GM23248 (cell line): ENCODE measurements around the gene CXorf58. TPM values are rescaled to one million over a fixed set of nuclear protein-coding genes. Genes with fewer than 3 reads are reported as not detected.

Experiments
- DNase-seq: peaks from one replicate; pipeline ENCODE4 v3.0.0-alpha.2; 2015
- H2AFZ ChIP-seq: fragments of 200-600 bp; sonication (generic); 2 replicates; pipeline ENCODE4 v1.6.1; 2016; ENCODE audit warnings: antibody characterized with exemption
- H3F3A ChIP-seq: fragments of 200-600 bp; sonication (generic); 2 replicates; pipeline ENCODE4 v1.6.1; 2016; ENCODE audit warnings: mild to moderate bottlenecking, antibody characterized with exemption, mixed run types; ENCODE audit not compliant: insufficient read depth
- H3K27ac ChIP-seq: fragments of 200-600 bp; sonication (generic); 2 replicates; pipeline ENCODE4 v1.5.1; 2016; ENCODE audit warnings: mild to moderate bottlenecking
- H3K27me3 ChIP-seq: fragments of 200-600 bp; sonication (generic); replicated peaks from 2 replicates; pipeline ENCODE4 v1.6.1; 2016; ENCODE audit warnings: mild to moderate bottlenecking; ENCODE audit not compliant: insufficient read depth
- H3K36me3 ChIP-seq: fragments of 200-600 bp; sonication (generic); 2 replicates; pipeline ENCODE4 v1.6.1; 2016; ENCODE audit warnings: low read depth, mild to moderate bottlenecking
- H3K4me1 ChIP-seq: fragments of 200-600 bp; sonication (generic); 2 replicates; pipeline ENCODE4 v1.6.1; 2016; ENCODE audit warnings: mild to moderate bottlenecking; ENCODE audit not compliant: insufficient read depth
- H3K4me2 ChIP-seq: fragments of 200-600 bp; sonication (generic); one replicate; pipeline ENCODE4 v1.6.1; 2016; ENCODE audit warnings: mild to moderate bottlenecking; ENCODE audit not compliant: unreplicated experiment
- H3K4me3 ChIP-seq: fragments of 200-600 bp; sonication (generic); 2 replicates; pipeline ENCODE4 v1.5.1; 2016; ENCODE audit warnings: mild to moderate bottlenecking
- H3K79me2 ChIP-seq: fragments of 200-600 bp; sonication (generic); 2 replicates; pipeline ENCODE4 v1.6.1; 2016; ENCODE audit warnings: mild to moderate bottlenecking; ENCODE audit not compliant: insufficient read depth
- H3K9ac ChIP-seq: fragments of 200-600 bp; sonication (generic); 2 replicates; pipeline ENCODE4 v1.6.1; 2016; ENCODE audit warnings: mild to moderate bottlenecking
- H3K9me2 ChIP-seq: fragments of 200-600 bp; sonication (generic); 2 replicates; pipeline ENCODE4 v1.6.1; 2016; ENCODE audit warnings: mixed run types, mild to moderate bottlenecking, moderate library complexity; ENCODE audit not compliant: insufficient read depth
- H3K9me3 ChIP-seq: fragments of 200-600 bp; sonication (generic); one replicate; pipeline ENCODE4 v1.6.1; 2017; ENCODE audit warnings: low read depth
- H4K20me1 ChIP-seq: fragments of 200-600 bp; sonication (generic); 2 replicates; pipeline ENCODE4 v1.6.0; 2016; ENCODE audit not compliant: insufficient read depth
- EZH2 ChIP-seq: fragments of 200-600 bp; sonication (generic); IDR thresholded peaks from 2 replicates; pipeline ENCODE4 v1.6.1; 2018; ENCODE audit warnings: antibody characterized with exemption, mild to moderate bottlenecking; ENCODE audit not compliant: insufficient read depth, poor library complexity, severe bottlenecking
- EZH2phosphoT487 ChIP-seq: fragments of 200-600 bp; sonication (generic); IDR thresholded peaks from 2 replicates; pipeline ENCODE4 v1.6.1; 2018; ENCODE audit warnings: antibody characterized with exemption, moderate library complexity, mild to moderate bottlenecking, low read depth; ENCODE audit not compliant: insufficient read depth
- WGBS, 2 experiments: methylation state at CpG; one replicate each; pipeline ENCODE4 v1.1.6; 2015 to 2017; ENCODE audit warnings: low lambda C conversion rate in 2 of 2, low coverage in 1 of 2; ENCODE audit errors: missing lambda C conversion rate in 2 of 2; 5-methylcytosine and 5-hydroxymethylcytosine counted together
- in situ Hi-C: fragments of 300-500 bp; cut with MboI; formaldehyde crosslinking; loops from 2 replicates; pipeline ENCODE4 v1.15.0; 2020
- polyA plus RNA-seq: library from polyadenylated mRNA; unstranded; fragments of >200 nt; fragmentation: Nextera tagmentation; extraction: Ambion mirVana; gene quantifications from 2 replicates; pipeline ENCODE4 v1.2.1, GENCODE V29; 2016
- total RNA-seq: library from RNA; depleted of rRNA; stranded (reverse); fragments of >200 nt; shearing (Covaris generic); gene quantifications from 2 replicates; pipeline ENCODE4 v1.2.3, GENCODE V29; 2014; rRNA removed

The CXorf58 gene
- total and polyA plus RNA-seq, 2 experiments from 2014 or later = not detected

DNA sequence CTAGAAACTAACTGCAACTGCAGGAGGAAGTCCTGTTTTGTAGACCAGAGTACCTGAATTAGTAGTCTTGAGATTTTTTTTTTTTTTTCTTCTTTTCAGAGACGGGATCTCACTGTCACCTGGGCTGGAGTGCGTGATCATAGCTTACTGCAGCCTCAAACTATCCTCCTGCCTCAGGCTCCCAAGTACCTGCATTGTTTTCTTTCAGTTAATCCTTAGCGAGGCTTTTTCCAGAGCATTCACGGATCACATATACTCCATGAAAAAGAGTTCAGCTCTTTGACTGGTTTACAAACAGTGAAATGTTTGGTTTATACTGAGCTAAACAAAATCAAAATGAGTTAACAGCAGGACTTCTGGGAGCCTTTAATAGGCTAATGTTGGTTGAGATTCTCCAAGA, 73.4 kb downstream of the CXorf58 start:
- no peak for DNase-seq
- in situ Hi-C loops = no loop called here
- 98 to 100% methylated on average over 4 of the region's 4 CpGs for WGBS, 2 experiments
- Histone ChIP-seq H4K20me1 (no peaks in the 10 kb centered on the region), H3K4me2 (no peak overlapping the region), H3K27me3 (no peaks in the 10 kb centered on the region), H3K9ac (no peak overlapping the region), H3K27ac (no peak overlapping the region), H3K9me3 (no peaks in the 10 kb centered on the region), H3F3A (no peaks in the 10 kb centered on the region), H3K4me1 (no peaks in the 10 kb centered on the region), H3K79me2 (0 out of 2 replicates have a peak, but pooled peaks cover 3% of the 10 kb centered on the region), H3K9me2 (no peaks in the 10 kb centered on the region), H3K4me3 (no peak overlapping the region), H3K36me3 (no peaks in the 10 kb centered on the region), H2AFZ (no peak overlapping the region)
- no peak for TF ChIP-seq EZH2phosphoT487
- TF ChIP-seq EZH2 = no peak

DNA sequence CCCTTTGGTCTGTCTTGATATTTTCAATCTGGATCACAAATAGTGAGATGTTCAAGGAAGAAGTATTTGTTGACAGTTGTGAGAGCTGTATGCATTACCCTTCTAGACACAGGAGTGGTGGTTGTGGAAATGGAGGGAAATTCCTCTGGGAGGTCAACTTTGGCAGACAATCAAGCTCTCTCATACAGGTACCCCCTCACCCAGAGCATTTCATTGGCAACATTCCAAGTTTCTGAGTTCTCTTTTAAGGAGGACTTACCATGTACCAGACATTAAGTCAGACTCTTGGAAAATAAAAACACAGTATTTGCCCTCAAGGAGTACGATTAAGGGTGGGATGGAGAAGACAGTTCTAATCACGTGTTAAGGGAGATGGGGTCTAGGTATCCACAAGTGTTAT, 73.9 kb downstream of the CXorf58 start:
- Histone ChIP-seq H3K36me3 (0 out of 2 replicates have a peak, but pooled peaks cover under 1% of the 10 kb centered on the region), H3K4me3 (no peak overlapping the region), H3K79me2 (0 out of 2 replicates have a peak, but pooled peaks cover 3% of the 10 kb centered on the region), H3K27me3 (no peaks in the 10 kb centered on the region), H3K27ac (no peak overlapping the region), H3K4me2 (no peak overlapping the region), H3K4me1 (no peaks in the 10 kb centered on the region), H3K9me2 (no peaks in the 10 kb centered on the region), H3K9ac (no peak overlapping the region), H4K20me1 (no peaks in the 10 kb centered on the region), H2AFZ (no peak overlapping the region), H3K9me3 (no peaks in the 10 kb centered on the region), H3F3A (no peaks in the 10 kb centered on the region)
- in situ Hi-C loops = no loop called here
- TF ChIP-seq EZH2 = no peak
- TF ChIP-seq EZH2phosphoT487 = no peak
- 100% methylated on average over 2 of the region's 2 CpGs for WGBS, 2 experiments
- no peak for DNase-seq

DNA sequence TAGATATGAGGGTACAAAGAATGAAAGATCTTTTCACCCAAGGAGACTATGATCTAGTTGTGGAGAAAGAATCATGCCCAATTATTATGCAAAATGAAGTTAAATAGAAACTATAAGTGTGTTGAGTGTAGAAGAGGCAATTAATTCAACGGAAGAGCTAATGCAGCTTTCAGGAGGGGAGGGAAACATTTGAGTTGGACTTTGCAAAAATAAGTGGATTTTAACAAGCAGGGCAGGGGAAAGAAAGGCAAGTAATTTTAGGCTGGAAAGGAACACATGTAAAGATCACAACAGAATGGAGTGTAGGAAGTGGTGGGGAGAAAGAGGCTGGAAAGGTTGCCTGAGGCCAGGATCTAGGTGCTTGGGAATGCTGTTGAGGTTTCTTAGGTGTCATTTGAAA, 75.1 kb downstream of the CXorf58 start:
- no peak for DNase-seq
- Histone ChIP-seq H3K27ac (no peak overlapping the region), H3K4me2 (no peak overlapping the region), H3K9me3 (no peaks in the 10 kb centered on the region), H3K9me2 (no peaks in the 10 kb centered on the region), H3K4me3 (no peak overlapping the region), H3K79me2 (peaks cover 10% of the 10 kb centered on the region; the same call in 1 of the 2 replicates), H3K4me1 (no peaks in the 10 kb centered on the region), H4K20me1 (no peaks in the 10 kb centered on the region), H3F3A (no peaks in the 10 kb centered on the region), H3K9ac (no peak overlapping the region), H2AFZ (no peak overlapping the region), H3K27me3 (no peaks in the 10 kb centered on the region), H3K36me3 (peaks cover 10% of the 10 kb centered on the region; the same call in 1 of the 2 replicates)
- in situ Hi-C loops = no loop called here
- TF ChIP-seq EZH2phosphoT487 (no peak), EZH2 (no peak)
- 100% methylated on average over 1 of the region's 1 CpG for WGBS, 2 experiments

Other genes with a start within 250 kb of the CXorf58 start
- gene PRDX4, start 240.5 kb upstream of the CXorf58 start, total RNA-seq = 447 and 571 TPM in 2 replicates
- 679 and 696 TPM in 2 replicates for gene PRDX4, start 240.5 kb upstream of the CXorf58 start, polyA plus RNA-seq
- 67.2 and 85.2 TPM in 2 replicates for gene ACOT9, start 164.7 kb upstream of the CXorf58 start, total RNA-seq
- 62.5 and 66.7 TPM in 2 replicates for gene ACOT9, start 164.7 kb upstream of the CXorf58 start, polyA plus RNA-seq
- 168 and 171 TPM in 2 replicates for gene SAT1, start 124.8 kb upstream of the CXorf58 start, total RNA-seq
- 223 and 245 TPM in 2 replicates for gene SAT1, start 124.8 kb upstream of the CXorf58 start, polyA plus RNA-seq
- gene APOO, start 68 bp upstream of the CXorf58 start, total RNA-seq = 7.3 and 8.6 TPM in 2 replicates
- gene APOO, start 68 bp upstream of the CXorf58 start, polyA plus RNA-seq = 20.2 and 21.0 TPM in 2 replicates
- gene KLHL15, start 119.2 kb downstream of the CXorf58 start, total RNA-seq = 8.1 and 8.2 TPM in 2 replicates
- gene KLHL15, start 119.2 kb downstream of the CXorf58 start, polyA plus RNA-seq = 2.9 and 3.4 TPM in 2 replicates
- 163 and 190 TPM in 2 replicates for gene EIF2S3, start 146.9 kb downstream of the CXorf58 start, total RNA-seq
- 57.2 and 57.9 TPM in 2 replicates for gene EIF2S3, start 146.9 kb downstream of the CXorf58 start, polyA plus RNA-seq
- 24.1 and 26.7 TPM in 2 replicates for gene ZFX, start 241.7 kb downstream of the CXorf58 start, total RNA-seq
- 16.7 and 19.6 TPM in 2 replicates for gene ZFX, start 241.7 kb downstream of the CXorf58 start, polyA plus RNA-seq